Panc1 (cell line): ENCODE data around the gene CSNK2A1. TPM values are rescaled to one million over a fixed set of nuclear protein-coding genes. Genes with fewer than 3 reads are reported as not detected.

Experiments
- ATAC-seq: fragments of 200-7000 bp; cut with Tn5 transposase; 2 replicates; pipeline ENCODE4 v1.9.1; 2020; ENCODE audit warnings: mild to moderate bottlenecking, moderate library complexity
- BruUV-seq: library from RNA; stranded (reverse); fragments of 400-500 nt; replicated peaks from 2 replicates; lab custom pipeline; 2021; lab: Mats Ljungman, UMichigan
- CTCF ChIA-PET: fragments of 300-600 bp; sonication (Branson Sonifier 250); formaldehyde crosslinking; loops from one replicate; lab custom pipeline; 2022; ENCODE audit warnings: antibody characterized with exemption; lab: Charles Lee
- POLR2A ChIA-PET: fragments of 300-600 bp; sonication (Branson Sonifier 250); formaldehyde crosslinking; loops from one replicate; lab custom pipeline; 2022; ENCODE audit warnings: antibody characterized with exemption; lab: Charles Lee
- DNase-seq: peaks from one replicate; pipeline ENCODE4 v3.0.0-alpha.2; 2010; ENCODE audit warnings: low read depth, low spot score
- H3K27ac ChIP-seq: 2 replicates; pipeline ENCODE4 v1.5.1; 2011; ENCODE audit warnings: mild to moderate bottlenecking, low read length, inconsistent platforms
- H3K27me3 ChIP-seq: fragments of 200-500 bp; sonication (Bioruptor generic); 2 replicates; pipeline ENCODE4 v1.6.0; 2014; ENCODE audit warnings: low read length, inconsistent platforms; ENCODE audit not compliant: control insufficient read depth, insufficient read depth
- H3K36me3 ChIP-seq: fragments of 200-500 bp; sonication (Bioruptor generic); 2 replicates; pipeline ENCODE4 v1.5.1; 2014; ENCODE audit warnings: inconsistent platforms, mild to moderate bottlenecking, low read length, moderate library complexity; ENCODE audit not compliant: control insufficient read depth, insufficient read depth
- H3K4me1 ChIP-seq: 2 replicates; pipeline ENCODE4 v1.5.1; 2011; ENCODE audit warnings: inconsistent platforms, mild to moderate bottlenecking, low read length, moderate library complexity; ENCODE audit not compliant: control insufficient read depth, insufficient read depth
- H3K4me3 ChIP-seq, 2 experiments: 2 replicates each; pipeline ENCODE4 v1.5.1; 2011 to 2012; ENCODE audit warnings: low read depth in 2 of 2, low read length in 2 of 2, mild to moderate bottlenecking in 2 of 2, inconsistent platforms in 1 of 2, moderate library complexity in 1 of 2
- H3K9me3 ChIP-seq: fragments of 200-500 bp; sonication (Bioruptor generic); 2 replicates; pipeline ENCODE4 v1.5.1; 2014; ENCODE audit warnings: low read depth, mild to moderate bottlenecking, inconsistent platforms, low read length, moderate library complexity; ENCODE audit not compliant: control insufficient read depth, insufficient read depth
- CTCF ChIP-seq: fragments of 450-650 bp; IDR thresholded peaks from 2 replicates; pipeline ENCODE4 v1.5.1; 2017; ENCODE audit warnings: mild to moderate bottlenecking
- POLR2AphosphoS5 ChIP-seq: IDR thresholded peaks from 2 replicates; pipeline ENCODE4 v1.6.1; 2012; ENCODE audit warnings: mild to moderate bottlenecking, low read depth, low read length, moderate library complexity
- REST ChIP-seq, 2 experiments: IDR thresholded peaks; 2 replicates each; pipeline ENCODE4 v1.6.1; 2011 to 2012; ENCODE audit warnings: low read depth in 2 of 2, control low read depth in 1 of 2, low read length in 1 of 2, mild to moderate bottlenecking in 1 of 2, moderate library complexity in 1 of 2; ENCODE audit not compliant: insufficient read depth in 1 of 2
- SIN3A ChIP-seq: IDR thresholded peaks from 2 replicates; pipeline ENCODE4 v1.6.1; 2012; ENCODE audit warnings: low read depth, mild to moderate bottlenecking, low read length, moderate library complexity, borderline replicate concordance; ENCODE audit not compliant: insufficient read depth
- TCF7L2 ChIP-seq: IDR thresholded peaks from 2 replicates; pipeline ENCODE4 v1.6.1; 2011; ENCODE audit warnings: mild to moderate bottlenecking, low read depth, low read length, inconsistent platforms
- in situ Hi-C: cut with HindIII; loops from 2 replicates; pipeline ENCODE4 v1.10.0; 2016; ENCODE audit warnings: low sequenced_read_pairs, low pct_unique_long_range_greater_than_20kb
- intact Hi-C: fragments of 100-400 bp; cut with micrococcal nuclease; formaldehyde crosslinking; loops from one replicate; pipeline ENCODE4 v1.10.0; 2022; ENCODE audit not compliant: unreplicated experiment
- total RNA-seq: library from RNA; stranded (reverse); gene quantifications from one replicate; pipeline ENCODE4 v1.2.1, GENCODE V29; 2021; ENCODE audit not compliant: unreplicated experiment

Gene CSNK2A1
- total RNA-seq, 1 experiment from 2014 or later = 191 TPM

- no peak for TF ChIP-seq POLR2AphosphoS5
- no peak for TF ChIP-seq REST (IDR thresholded peaks at IDR 0.05; ENCODE audit: insufficient read depth in 1 of 2, low read depth in 2 of 2, low read length in 1 of 2)
- TF ChIP-seq SIN3A = no peak
- H3K4me3 ChIP-seq = no peak overlapping the region
- no peak for DNase-seq
- no peaks in the 10 kb centered on the region for H3K27me3 ChIP-seq
- ChIA-PET CTCF (no interaction called here), POLR2A (no interaction called here)
- intact Hi-C loops (no loop called here), in situ Hi-C loops (no loop called here)
- no TSS peak for BruUV-seq
- ATAC-seq = 0 out of 2 replicates have a peak, but pooled peaks have one; percentile 32
- no peaks in the 10 kb centered on the region for H3K9me3 ChIP-seq
- H3K4me1 ChIP-seq = no peaks in the 10 kb centered on the region
- H3K27ac ChIP-seq = no peak overlapping the region
- no peaks in the 10 kb centered on the region for H3K36me3 ChIP-seq
Measured at GRCh38 chr20:472889-473292, 70.7 kb downstream of the CSNK2A1 start.

- CTCF ChIA-PET = no interaction called here
- BruUV-seq = no TSS peak
- POLR2A ChIA-PET = no interaction called here
- ATAC-seq (no peak), DNase-seq (no peak)
- H3K4me1 ChIP-seq = no peaks in the 10 kb centered on the region
- no peak overlapping the region for H3K4me3 ChIP-seq
- no peak overlapping the region for H3K27ac ChIP-seq
- in situ Hi-C loops (no loop called here), intact Hi-C loops (no loop called here)
- no peak for TF ChIP-seq TCF7L2
- TF ChIP-seq POLR2AphosphoS5 = no peak
- no peak for TF ChIP-seq CTCF
- TF ChIP-seq REST (IDR thresholded peaks at IDR 0.05; ENCODE audit: insufficient read depth in 1 of 2, low read depth in 2 of 2, low read length in 1 of 2) = no peak
- no peak for TF ChIP-seq SIN3A
- H3K36me3 ChIP-seq = no peaks in the 10 kb centered on the region
- H3K27me3 ChIP-seq = no peaks in the 10 kb centered on the region
- H3K9me3 ChIP-seq = no peaks in the 10 kb centered on the region
Measured at GRCh38 chr20:472137-472846, 71.3 kb downstream of the CSNK2A1 start.
